ENCODE measurements around the gene SH3PXD2B.
A peak's percentile ranks its signal among the peaks of the same experiment; 100 is the strongest.

SH3PXD2B gene

DNA sequence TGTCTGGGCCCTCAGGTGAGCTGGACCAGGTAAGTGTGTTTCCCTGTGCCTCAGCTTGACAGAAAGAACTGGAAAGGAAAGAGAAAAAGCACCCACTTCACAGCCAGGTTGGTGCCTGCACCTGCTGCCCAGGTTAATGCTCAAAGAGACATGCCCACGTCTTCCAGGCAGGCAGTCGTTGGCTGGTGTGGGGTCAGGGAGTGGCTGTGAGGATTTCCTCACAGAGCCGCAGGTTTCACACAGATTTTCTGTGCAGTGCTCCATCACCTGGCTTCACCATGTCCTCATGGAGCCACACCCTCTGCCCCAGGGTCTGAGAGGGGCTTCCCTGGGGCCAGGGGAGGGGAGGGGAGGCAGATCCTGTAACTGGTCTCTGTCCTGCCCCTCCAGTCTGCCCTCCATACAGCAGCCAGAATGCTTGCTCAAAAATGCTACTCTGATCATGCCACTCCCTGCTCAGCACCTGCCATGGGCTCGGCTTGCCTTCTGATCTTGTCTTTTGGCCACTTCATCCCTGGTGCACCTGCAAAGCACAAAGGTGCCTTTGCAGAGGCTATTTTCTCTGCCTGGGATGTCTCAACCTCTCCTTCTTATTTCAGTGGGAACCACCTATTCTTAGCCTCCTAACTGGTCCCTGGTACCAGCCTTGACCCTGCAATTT is 88.2 kb downstream of the SH3PXD2B start:
- no peak overlapping the region for H2AK5ac ChIP-seq (ENCODE audit: low read length)
- H2AFZ ChIP-seq (ENCODE audit: insufficient read depth, low read length, poor library complexity), result no peak overlapping the region
- no peak overlapping the region for H3K27ac ChIP-seq (ENCODE audit: low read depth, low read length)
- peaks cover 0 to 3% of the 10 kb centered on the region in 2 experiments for H3K4me1 ChIP-seq (ENCODE audit: control insufficient read depth in 1 of 2, insufficient read depth in 2 of 2, low read length in 2 of 2)
- no peak overlapping the region for H3K4me3 ChIP-seq (ENCODE audit: low read depth, low read length)
- H2BK120ac ChIP-seq (ENCODE audit: insufficient read depth, low read length, poor library complexity), result no peak overlapping the region
- no peak overlapping the region for H3K4me2 ChIP-seq (ENCODE audit: low read length)
- no peak overlapping the region for H3K14ac ChIP-seq (ENCODE audit: low read length)
- no peaks in the 10 kb centered on the region for H3K27me3 ChIP-seq (ENCODE audit: insufficient read depth, low read length)
- H2BK5ac ChIP-seq (ENCODE audit: low read depth, low read length, poor library complexity), result no peak overlapping the region
- H3K4ac ChIP-seq (ENCODE audit: low read depth, low read length), result no peak overlapping the region
- no CpG with 5 or more reads among the region's 4 CpGs for WGBS (ENCODE audit: extremely low coverage, insufficient coverage, insufficient read length)
- peaks cover 18 to 28% of the 10 kb centered on the region in 2 experiments for H3K36me3 ChIP-seq (ENCODE audit: control insufficient read depth in 1 of 2, insufficient read depth in 2 of 2, low read length in 2 of 2)
- no peaks in the 10 kb centered on the region for H3K9me3 ChIP-seq (ENCODE audit: insufficient read depth, low read depth, low read length)
- H2BK12ac ChIP-seq (ENCODE audit: low read length), result no peak overlapping the region
- no peak overlapping the region for H4K91ac ChIP-seq (ENCODE audit: low read depth, low read length)
- DNase-seq, result no peak
- no peaks in the 10 kb centered on the region for H3K79me1 ChIP-seq (ENCODE audit: low read length)
- no peak overlapping the region for H3K23ac ChIP-seq (ENCODE audit: low read length)
- no peak overlapping the region for H3K9ac ChIP-seq (ENCODE audit: low read length)
- H4K12ac ChIP-seq (ENCODE audit: low read depth, low read length), result no peak overlapping the region
- H4K8ac ChIP-seq (ENCODE audit: low read depth, low read length), result no peak overlapping the region
- no peak overlapping the region for H3K18ac ChIP-seq (ENCODE audit: low read length)
- H3K79me2 ChIP-seq (ENCODE audit: control insufficient read depth, insufficient read depth, low read length, poor library complexity), result no peaks in the 10 kb centered on the region

DNA sequence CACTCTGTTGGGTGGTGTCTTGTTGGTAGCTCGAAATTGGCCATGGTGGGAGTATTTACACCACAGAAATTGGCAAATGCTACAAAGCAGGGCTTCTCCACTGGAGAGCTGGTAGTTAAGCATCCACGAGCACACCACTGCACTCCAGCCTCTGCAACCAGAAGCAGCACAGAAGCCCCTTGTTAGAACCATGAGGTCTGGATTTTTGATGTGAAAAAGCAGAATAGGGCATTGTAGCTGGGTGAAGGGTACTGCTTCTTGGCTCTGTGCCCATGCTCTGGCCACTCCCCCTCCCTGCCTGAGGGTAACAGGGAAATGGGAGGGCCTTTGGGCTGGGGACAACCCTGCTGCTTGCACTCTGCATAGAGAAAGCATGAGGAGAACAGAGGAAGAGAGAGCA is 89.6 kb downstream of the SH3PXD2B start:
- no peak overlapping the region for H2BK12ac ChIP-seq (ENCODE audit: low read length)
- WGBS (ENCODE audit: extremely low coverage, insufficient coverage, insufficient read length), result no CpG with 5 or more reads among the region's 2 CpGs

DNA sequence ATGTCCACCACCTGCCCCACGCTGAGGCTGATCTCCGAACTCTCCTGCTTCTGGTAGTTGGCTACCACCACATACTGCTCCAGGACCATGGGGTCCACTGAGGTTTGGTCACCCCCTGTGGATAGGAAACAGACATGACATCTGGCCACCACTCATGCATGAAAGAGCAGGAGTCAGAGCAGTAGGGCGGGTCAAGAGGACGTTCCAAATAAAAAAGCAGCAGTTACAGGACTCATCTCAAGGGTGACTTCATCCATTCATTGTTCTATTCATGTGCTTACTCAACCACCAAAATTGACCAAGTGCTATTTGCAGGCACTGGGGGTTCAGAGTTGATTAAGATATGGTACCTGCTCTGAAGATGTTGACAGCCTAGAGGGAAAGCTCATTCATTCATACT is 91.6 kb downstream of the SH3PXD2B start:
- no peak overlapping the region for H3K27ac ChIP-seq (ENCODE audit: low read depth, low read length)

More for the DNA sequence above, 89.6 kb downstream of the SH3PXD2B start:
- no peak overlapping the region for H3K4me3 ChIP-seq (ENCODE audit: low read depth, low read length)
- no peak overlapping the region for H2AFZ ChIP-seq (ENCODE audit: insufficient read depth, low read length, poor library complexity)
- H3K23ac ChIP-seq (ENCODE audit: low read length), result no peak overlapping the region
- no peak for DNase-seq
- no peaks in the 10 kb centered on the region for H3K9me3 ChIP-seq (ENCODE audit: insufficient read depth, low read depth, low read length)
- H3K4ac ChIP-seq (ENCODE audit: low read depth, low read length), result no peak overlapping the region
- H3K36me3 ChIP-seq (ENCODE audit: control insufficient read depth in 1 of 2, insufficient read depth in 2 of 2, low read length in 2 of 2), result peaks cover 21 to 31% of the 10 kb centered on the region in 2 experiments
- H3K4me1 ChIP-seq (ENCODE audit: control insufficient read depth in 1 of 2, insufficient read depth in 2 of 2, low read length in 2 of 2), result peaks cover 0 to 3% of the 10 kb centered on the region in 2 experiments
- no peaks in the 10 kb centered on the region for H3K79me1 ChIP-seq (ENCODE audit: low read length)
- no peak overlapping the region for H4K12ac ChIP-seq (ENCODE audit: low read depth, low read length)
- no peak overlapping the region for H2AK5ac ChIP-seq (ENCODE audit: low read length)
- no peak overlapping the region for H4K8ac ChIP-seq (ENCODE audit: low read depth, low read length)
- H2BK120ac ChIP-seq (ENCODE audit: insufficient read depth, low read length, poor library complexity), result no peak overlapping the region
- no peak overlapping the region for H2BK5ac ChIP-seq (ENCODE audit: low read depth, low read length, poor library complexity)
- no peak overlapping the region for H3K18ac ChIP-seq (ENCODE audit: low read length)
- H4K91ac ChIP-seq (ENCODE audit: low read depth, low read length), result no peak overlapping the region
- no peak overlapping the region for H3K27ac ChIP-seq (ENCODE audit: low read depth, low read length)
- H3K27me3 ChIP-seq (ENCODE audit: insufficient read depth, low read length), result no peaks in the 10 kb centered on the region
- no peaks in the 10 kb centered on the region for H3K79me2 ChIP-seq (ENCODE audit: control insufficient read depth, insufficient read depth, low read length, poor library complexity)
- no peak overlapping the region for H3K4me2 ChIP-seq (ENCODE audit: low read length)
- H3K14ac ChIP-seq (ENCODE audit: low read length), result no peak overlapping the region
- no peak overlapping the region for H3K9ac ChIP-seq (ENCODE audit: low read length)

DNA sequence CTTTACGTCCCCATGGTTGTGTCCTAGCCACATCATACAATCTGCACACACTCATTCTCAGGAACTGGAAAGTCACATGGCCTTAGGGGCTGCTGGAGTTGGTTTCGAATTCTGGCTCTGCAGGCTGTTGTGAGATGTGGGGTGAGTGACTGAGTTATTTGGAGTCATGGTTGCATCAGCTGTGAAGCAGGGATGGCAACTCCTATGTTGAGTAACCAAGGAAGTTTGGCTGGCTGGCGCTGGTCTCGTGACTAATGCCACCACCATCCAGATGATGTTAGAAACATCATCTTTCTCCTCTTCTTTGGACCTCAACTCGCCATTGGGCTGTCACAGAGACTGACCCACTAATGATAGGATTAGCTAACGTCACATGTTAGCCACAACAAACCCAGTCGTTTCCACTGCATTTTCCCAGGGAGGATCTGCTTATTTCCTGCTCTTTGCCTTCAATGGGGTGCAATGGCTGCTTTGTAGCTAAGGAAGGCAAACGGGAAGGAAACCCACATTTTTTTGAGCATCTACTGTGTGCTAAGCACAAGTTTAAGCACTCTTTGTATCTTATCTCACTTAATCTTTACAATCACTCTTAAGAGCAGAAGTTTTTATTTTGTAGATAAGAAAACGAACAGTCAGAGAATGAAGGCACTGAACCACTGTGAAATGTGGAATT is 92.6 kb downstream of the SH3PXD2B start:
- H2AFZ ChIP-seq (ENCODE audit: insufficient read depth, low read length, poor library complexity), result no peak overlapping the region
- no peak overlapping the region for H3K18ac ChIP-seq (ENCODE audit: low read length)
- no peak overlapping the region for H2AK5ac ChIP-seq (ENCODE audit: low read length)
- no peak overlapping the region for H3K4me2 ChIP-seq (ENCODE audit: low read length)
- no peak overlapping the region for H2BK5ac ChIP-seq (ENCODE audit: low read depth, low read length, poor library complexity)
- peaks cover 0 to 3% of the 10 kb centered on the region in 2 experiments for H3K4me1 ChIP-seq (ENCODE audit: control insufficient read depth in 1 of 2, insufficient read depth in 2 of 2, low read length in 2 of 2)
- no peak overlapping the region for H3K4ac ChIP-seq (ENCODE audit: low read depth, low read length)
- H3K79me1 ChIP-seq (ENCODE audit: low read length), result no peaks in the 10 kb centered on the region
- H3K9me3 ChIP-seq (ENCODE audit: insufficient read depth, low read depth, low read length), result no peaks in the 10 kb centered on the region
- H3K79me2 ChIP-seq (ENCODE audit: control insufficient read depth, insufficient read depth, low read length, poor library complexity), result no peaks in the 10 kb centered on the region
- no peak overlapping the region for H4K12ac ChIP-seq (ENCODE audit: low read depth, low read length)
- H3K14ac ChIP-seq (ENCODE audit: low read length), result no peak overlapping the region
- peak overlapping the region; percentile 30 for H4K91ac ChIP-seq (ENCODE audit: low read depth, low read length)
- no peak overlapping the region for H2BK12ac ChIP-seq (ENCODE audit: low read length)
- H3K23ac ChIP-seq (ENCODE audit: low read length), result no peak overlapping the region
- no peak overlapping the region for H3K4me3 ChIP-seq (ENCODE audit: low read depth, low read length)
- H3K27me3 ChIP-seq (ENCODE audit: insufficient read depth, low read length), result no peaks in the 10 kb centered on the region
- peak; percentile 97 to 99 for DNase-seq
- H2BK120ac ChIP-seq (ENCODE audit: insufficient read depth, low read length, poor library complexity), result no peak overlapping the region
- WGBS (ENCODE audit: extremely low coverage, insufficient coverage, insufficient read length), result no CpG with 5 or more reads among the region's 9 CpGs
- no peak overlapping the region for H3K27ac ChIP-seq (ENCODE audit: low read depth, low read length)
- H3K36me3 ChIP-seq (ENCODE audit: control insufficient read depth in 1 of 2, insufficient read depth in 2 of 2, low read length in 2 of 2), result peaks cover 32 to 52% of the 10 kb centered on the region in 2 experiments
- no peak overlapping the region for H4K8ac ChIP-seq (ENCODE audit: low read depth, low read length)
- no peak overlapping the region for H3K9ac ChIP-seq (ENCODE audit: low read length)

More for the DNA sequence above, 91.6 kb downstream of the SH3PXD2B start:
- Histone ChIP-seq H3K4me2 (ENCODE audit: low read length) (no peak overlapping the region), H3K4ac (ENCODE audit: low read depth, low read length) (no peak overlapping the region), H3K14ac (ENCODE audit: low read length) (no peak overlapping the region), H2BK5ac (ENCODE audit: low read depth, low read length, poor library complexity) (no peak overlapping the region), H3K36me3 (ENCODE audit: control insufficient read depth in 1 of 2, insufficient read depth in 2 of 2, low read length in 2 of 2) (peaks cover 30 to 48% of the 10 kb centered on the region in 2 experiments), H3K79me1 (ENCODE audit: low read length) (no peaks in the 10 kb centered on the region), H2BK12ac (ENCODE audit: low read length) (no peak overlapping the region), H2BK120ac (ENCODE audit: insufficient read depth, low read length, poor library complexity) (no peak overlapping the region), H3K4me1 (ENCODE audit: control insufficient read depth in 1 of 2, insufficient read depth in 2 of 2, low read length in 2 of 2) (peaks cover 0 to 3% of the 10 kb centered on the region in 2 experiments), H3K27me3 (ENCODE audit: insufficient read depth, low read length) (no peaks in the 10 kb centered on the region), H2AFZ (ENCODE audit: insufficient read depth, low read length, poor library complexity) (no peak overlapping the region), H3K79me2 (ENCODE audit: control insufficient read depth, insufficient read depth, low read length, poor library complexity) (no peaks in the 10 kb centered on the region), H4K91ac (ENCODE audit: low read depth, low read length) (no peak overlapping the region), H4K12ac (ENCODE audit: low read depth, low read length) (no peak overlapping the region), H2AK5ac (ENCODE audit: low read length) (no peak overlapping the region), H3K4me3 (ENCODE audit: low read depth, low read length) (no peak overlapping the region), H3K18ac (ENCODE audit: low read length) (no peak overlapping the region), H4K8ac (ENCODE audit: low read depth, low read length) (no peak overlapping the region), H3K9ac (ENCODE audit: low read length) (no peak overlapping the region), H3K9me3 (ENCODE audit: insufficient read depth, low read depth, low read length) (no peaks in the 10 kb centered on the region), H3K23ac (ENCODE audit: low read length) (no peak overlapping the region)
- no CpG with 5 or more reads among the region's 4 CpGs for WGBS (ENCODE audit: extremely low coverage, insufficient coverage, insufficient read length)
- DNase-seq, result no peak
